ENCODE measurements around the gene CDH2.

- TF ChIP-seq ZFP30 (CRISPR knock-in tag; IDR thresholded peaks at IDR 0.05), result no peak
- no peak for TF ChIP-seq TSHZ2 (CRISPR knock-in tag; IDR thresholded peaks at IDR 0.05)
- no peak for TF ChIP-seq TOX (CRISPR knock-in tag; IDR thresholded peaks at IDR 0.05; ENCODE audit: borderline replicate concordance)
- peak; percentile 92 for TF ChIP-seq ISL1 (CRISPR knock-in tag; IDR thresholded peaks at IDR 0.05)
- no peak for TF ChIP-seq ZFP3 (CRISPR knock-in tag; IDR thresholded peaks at IDR 0.05)
- no peak for TF ChIP-seq ZNF565 (CRISPR knock-in tag; conservative IDR thresholded peaks at IDR 0.05; ENCODE audit: low read depth)
- TF ChIP-seq CSDC2 (CRISPR knock-in tag; IDR thresholded peaks at IDR 0.05), result no peak
These were observed 6.6 kb upstream of the CDH2 start for GRCh38 chr18:28183418-28184078.
